ENCODE results near the gene TRMT61A. TPM values are rescaled to one million over a fixed set of nuclear protein-coding genes. Genes with fewer than 3 reads are reported as not detected.

The TRMT61A gene
- total and polyA plus RNA-seq, 9 of the 15 experiments (the other 6 are each of a cell fraction or from before 2014, with no cell fraction given), result 0.10 to 24.8 (median 5.1) TPM

GRCh38 chr14:103526247-103526913, 2.6 kb upstream of the TRMT61A start:
- no peak overlapping the region for H3K27ac ChIP-seq (ENCODE audit: extremely low read depth, low read depth, low read length)
- H4K20me1 ChIP-seq (replicated peaks; ENCODE audit: control insufficient read depth, insufficient read depth, low read length), result no peaks in the 10 kb centered on the region; the same call in 1 of the 2 replicates
- peaks cover 43% of the 10 kb centered on the region for H3K79me2 ChIP-seq (ENCODE audit: control insufficient read depth, insufficient read depth, low read length)
- H3K27me3 ChIP-seq (ENCODE audit: control insufficient read depth in 2 of 2, insufficient read depth in 2 of 2, low read length in 2 of 2), result no peaks in the 10 kb centered on the region
- no TSS peak for BruUV-seq (replicated peaks)
- H3K9me3 ChIP-seq (replicated peaks; ENCODE audit: control insufficient read depth, insufficient read depth, low read depth, low read length), result no peaks in the 10 kb centered on the region
- peaks cover 21 to 86% of the 10 kb centered on the region in 2 experiments; a peak in 4 of 5 replicates for H3K4me1 ChIP-seq (replicated peaks in 1 of 2; ENCODE audit: control insufficient read depth in 2 of 2, insufficient read depth in 2 of 2, low read length in 2 of 2)
- 73% methylated on average over 4 of the region's 8 CpGs for WGBS (ENCODE audit: insufficient coverage, low coverage, missing lambda C conversion rate)
- H3K36me3 ChIP-seq (ENCODE audit: control insufficient read depth, insufficient read depth, low read length), result peaks cover 14% of the 10 kb centered on the region; the same call in 2 of the 3 replicates
- DNase-seq (ENCODE audit: extremely low read depth in 1 of 4, low spot score in 3 of 4) (no peak), FAIRE-seq (no peak), ATAC-seq (no peak)
- ChIA-PET POLR2A (interaction anchor here (0.7 to 0.9 kb wide), 2 partner anchors 10 to 428 kb away, joined by 3 to 4 read pairs; no protein-coding TSS in a partner anchor), CTCF (ENCODE audit: low intra/inter-chr PET ratio) (no interaction called here)
- TF ChIP-seq ZBTB7A (IDR thresholded peaks at IDR 0.05; ENCODE audit: borderline replicate concordance, control insufficient read depth, low read depth, low read length) (0 out of 2 replicates have a peak, but pooled peaks have one; percentile 9), POLR2G (IDR thresholded peaks at IDR 0.05; ENCODE audit: low read depth, low read length) (0 out of 2 replicates have a peak, but pooled peaks have one; percentile 19), RBBP5 (IDR thresholded peaks at IDR 0.05; ENCODE audit: borderline replicate concordance, insufficient read depth, low read length, poor library complexity, severe bottlenecking) (no peak), ZNF121 (CRISPR knock-in tag; conservative IDR thresholded peaks at IDR 0.05) (no peak)
- TF ChIP-seq, protein P1, sequence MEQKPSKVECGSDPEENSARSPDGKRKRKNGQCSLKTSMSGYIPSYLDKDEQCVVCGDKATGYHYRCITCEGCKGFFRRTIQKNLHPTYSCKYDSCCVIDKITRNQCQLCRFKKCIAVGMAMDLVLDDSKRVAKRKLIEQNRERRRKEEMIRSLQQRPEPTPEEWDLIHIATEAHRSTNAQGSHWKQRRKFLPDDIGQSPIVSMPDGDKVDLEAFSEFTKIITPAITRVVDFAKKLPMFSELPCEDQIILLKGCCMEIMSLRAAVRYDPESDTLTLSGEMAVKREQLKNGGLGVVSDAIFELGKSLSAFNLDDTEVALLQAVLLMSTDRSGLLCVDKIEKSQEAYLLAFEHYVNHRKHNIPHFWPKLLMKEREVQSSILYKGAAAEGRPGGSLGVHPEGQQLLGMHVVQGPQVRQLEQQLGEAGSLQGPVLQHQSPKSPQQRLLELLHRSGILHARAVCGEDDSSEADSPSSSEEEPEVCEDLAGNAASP (IDR thresholded peaks at IDR 0.05), result no peak
- intact Hi-C loops (cut with micrococcal nuclease) (loop anchor here (10.0 kb wide), 1 partner anchor 132 kb away; no protein-coding TSS in a partner anchor), in situ Hi-C loops (cut with MboI) (no loop called here)
- peak overlapping the region in 1 of 2 experiments; percentile 75; a peak in 2 of 4 replicates for H3K9ac ChIP-seq (ENCODE audit: insufficient read depth in 1 of 2, low read depth in 2 of 2, low read length in 2 of 2)
- H3K4me3 ChIP-seq, result no peak overlapping the region
- no peak overlapping the region for H3K4me2 ChIP-seq (ENCODE audit: insufficient read depth, low read length)
- H3K9me1 ChIP-seq (ENCODE audit: control insufficient read depth, insufficient read depth, low read length), result peaks cover 6% of the 10 kb centered on the region
- H2AFZ ChIP-seq (ENCODE audit: low read depth, low read length), result no peak overlapping the region

Data from K562 (cell line).